Measurements from ENCODE around the gene CLTB.

The CLTB gene

DNA sequence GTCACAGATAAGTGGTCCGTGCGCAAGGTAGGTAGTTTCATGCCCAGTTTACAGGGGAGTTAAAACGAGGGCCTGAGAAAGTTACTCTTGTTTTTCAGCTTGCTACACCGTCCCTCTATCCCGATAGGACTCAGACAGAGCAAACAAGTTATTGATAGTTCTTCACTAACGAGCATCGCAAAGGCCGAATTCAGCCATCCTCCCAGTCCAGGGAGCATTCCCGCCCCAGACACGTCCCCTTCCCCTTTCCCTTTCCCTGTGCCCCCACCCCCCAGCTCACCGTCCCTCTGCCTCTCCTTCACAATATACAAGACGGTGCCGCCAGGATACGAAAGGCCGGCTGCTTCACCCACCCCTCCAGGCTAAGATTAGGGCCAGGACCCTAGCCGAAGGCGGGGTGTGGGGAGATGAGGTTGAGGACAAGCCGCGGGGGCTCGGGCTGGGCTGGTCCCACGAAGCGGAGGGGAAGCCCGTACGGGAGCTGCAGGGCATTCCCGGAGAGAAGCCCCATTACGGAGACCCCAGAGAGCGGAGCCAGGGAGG is 55.4 kb downstream of the CLTB start:
- H3K27ac Mint-ChIP-seq = peak overlapping the region; percentile 51
- TF ChIP-seq, protein P1, sequence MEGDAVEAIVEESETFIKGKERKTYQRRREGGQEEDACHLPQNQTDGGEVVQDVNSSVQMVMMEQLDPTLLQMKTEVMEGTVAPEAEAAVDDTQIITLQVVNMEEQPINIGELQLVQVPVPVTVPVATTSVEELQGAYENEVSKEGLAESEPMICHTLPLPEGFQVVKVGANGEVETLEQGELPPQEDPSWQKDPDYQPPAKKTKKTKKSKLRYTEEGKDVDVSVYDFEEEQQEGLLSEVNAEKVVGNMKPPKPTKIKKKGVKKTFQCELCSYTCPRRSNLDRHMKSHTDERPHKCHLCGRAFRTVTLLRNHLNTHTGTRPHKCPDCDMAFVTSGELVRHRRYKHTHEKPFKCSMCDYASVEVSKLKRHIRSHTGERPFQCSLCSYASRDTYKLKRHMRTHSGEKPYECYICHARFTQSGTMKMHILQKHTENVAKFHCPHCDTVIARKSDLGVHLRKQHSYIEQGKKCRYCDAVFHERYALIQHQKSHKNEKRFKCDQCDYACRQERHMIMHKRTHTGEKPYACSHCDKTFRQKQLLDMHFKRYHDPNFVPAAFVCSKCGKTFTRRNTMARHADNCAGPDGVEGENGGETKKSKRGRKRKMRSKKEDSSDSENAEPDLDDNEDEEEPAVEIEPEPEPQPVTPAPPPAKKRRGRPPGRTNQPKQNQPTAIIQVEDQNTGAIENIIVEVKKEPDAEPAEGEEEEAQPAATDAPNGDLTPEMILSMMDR (IDR thresholded peaks at IDR 0.05) = no peak
- H3K4me3 Mint-ChIP-seq = peak overlapping the region; percentile 95
- H3K4me1 Mint-ChIP-seq = peaks cover 15% of the 10 kb centered on the region
- peaks cover 31% of the 10 kb centered on the region for H3K36me3 Mint-ChIP-seq (ENCODE audit: low read depth)
- DNase-seq = no peak
- no peaks in the 10 kb centered on the region for H3K9me3 Mint-ChIP-seq
- peaks cover 38% of the 10 kb centered on the region for H3K27me3 Mint-ChIP-seq (ENCODE audit: low read depth, poor library complexity)

DNA sequence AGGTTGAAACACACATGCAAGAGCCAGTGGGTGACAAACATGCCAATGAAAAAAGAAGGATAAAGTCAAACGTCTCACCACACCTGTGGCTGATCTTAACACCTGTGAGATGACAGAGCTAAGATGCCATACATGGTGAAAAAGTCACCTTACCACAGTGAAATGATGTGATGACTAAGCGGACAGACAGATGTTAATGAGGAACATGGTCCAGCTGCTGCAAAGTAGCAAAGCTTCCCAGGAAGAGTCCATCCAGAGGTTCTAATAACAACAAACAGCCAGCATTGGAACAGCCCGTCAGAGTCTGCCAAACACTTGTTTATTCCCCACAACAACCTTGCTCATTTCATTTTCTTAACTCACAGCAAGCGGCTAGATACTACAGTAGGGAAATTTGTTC is 56.7 kb downstream of the CLTB start:
- DNase-seq = no peak
- Mint-ChIP-seq H3K36me3 (ENCODE audit: low read depth) (peaks cover 42% of the 10 kb centered on the region), H3K27ac (no peak overlapping the region), H3K9me3 (no peaks in the 10 kb centered on the region), H3K27me3 (ENCODE audit: low read depth, poor library complexity) (peaks cover 34% of the 10 kb centered on the region), H3K4me1 (peaks cover 15% of the 10 kb centered on the region), H3K4me3 (peak overlapping the region; percentile 95)
- TF ChIP-seq, protein P1 (IDR thresholded peaks at IDR 0.05) = no peak

DNA sequence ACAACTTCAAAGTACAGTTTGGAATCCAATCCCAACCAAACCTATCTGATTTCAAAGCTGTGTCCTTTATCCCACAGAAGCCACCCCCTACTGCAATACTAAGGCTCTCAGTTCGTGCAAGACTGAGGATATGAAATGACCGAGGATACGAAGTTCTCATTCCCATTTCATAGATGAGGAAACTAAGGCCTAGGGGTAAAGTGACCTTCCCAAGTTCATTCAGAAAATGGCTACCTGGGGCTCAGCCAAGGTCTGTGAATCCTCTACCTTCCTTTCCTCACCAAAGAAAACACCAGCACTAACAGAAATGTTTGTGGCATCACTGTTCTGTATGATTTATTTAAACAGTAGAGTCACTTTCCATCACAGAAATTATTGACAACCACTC is 60.2 kb downstream of the CLTB start:
- H3K27ac Mint-ChIP-seq = no peak overlapping the region

DNA sequence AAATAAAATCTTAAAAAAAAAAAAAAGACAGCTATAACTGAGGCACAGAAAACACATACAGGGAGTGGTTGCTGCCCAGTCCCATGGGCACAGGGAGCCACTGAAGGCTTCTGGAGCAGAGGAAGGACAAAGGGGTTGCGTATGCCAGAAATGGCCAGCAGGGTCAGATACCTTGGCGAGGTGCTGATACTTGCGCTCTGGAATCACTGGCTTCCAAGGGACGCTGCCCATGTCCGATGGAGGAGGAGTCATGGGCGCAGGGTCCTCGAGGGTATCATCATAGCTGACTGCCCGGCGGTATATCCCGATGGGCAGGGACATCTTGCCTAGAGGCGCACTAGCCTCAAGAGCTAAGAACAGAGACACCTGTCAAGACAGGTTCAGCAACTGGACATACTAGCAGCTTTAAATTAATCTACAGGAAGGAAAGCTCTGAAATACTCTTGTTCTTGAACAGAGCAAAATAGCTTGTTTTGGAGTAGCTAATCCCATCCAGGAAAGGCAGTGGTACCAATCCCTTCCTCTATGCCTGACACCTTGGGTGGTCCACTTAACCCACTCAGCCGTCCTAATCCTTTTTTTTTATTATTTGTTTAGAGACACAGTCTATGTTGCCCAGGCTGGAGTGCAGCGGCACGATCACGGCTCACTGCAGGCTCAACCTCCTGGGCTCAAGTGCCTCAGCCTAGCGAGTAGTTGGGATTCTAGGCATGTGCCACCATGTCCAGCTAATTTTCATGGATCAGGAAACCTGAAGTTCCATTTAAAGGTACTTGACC is 60.8 kb downstream of the CLTB start:
- peaks cover 11% of the 10 kb centered on the region for H3K4me1 Mint-ChIP-seq
- H3K4me3 Mint-ChIP-seq = no peak overlapping the region
- no peaks in the 10 kb centered on the region for H3K9me3 Mint-ChIP-seq
- H3K27ac Mint-ChIP-seq = no peak overlapping the region
- TF ChIP-seq, protein P1 (IDR thresholded peaks at IDR 0.05) = no peak
- peaks cover 69% of the 10 kb centered on the region for H3K36me3 Mint-ChIP-seq (ENCODE audit: low read depth)
- no peak for DNase-seq
- H3K27me3 Mint-ChIP-seq (ENCODE audit: low read depth, poor library complexity) = peaks cover 3% of the 10 kb centered on the region

More for the DNA sequence above, 60.2 kb downstream of the CLTB start:
- no peak for DNase-seq
- no peak overlapping the region for H3K4me3 Mint-ChIP-seq
- H3K36me3 Mint-ChIP-seq (ENCODE audit: low read depth) = peaks cover 66% of the 10 kb centered on the region
- H3K9me3 Mint-ChIP-seq = no peaks in the 10 kb centered on the region
- H3K27me3 Mint-ChIP-seq (ENCODE audit: low read depth, poor library complexity) = peaks cover 3% of the 10 kb centered on the region
- peaks cover 11% of the 10 kb centered on the region for H3K4me1 Mint-ChIP-seq
- TF ChIP-seq, protein P1 (IDR thresholded peaks at IDR 0.05) = no peak

DNA sequence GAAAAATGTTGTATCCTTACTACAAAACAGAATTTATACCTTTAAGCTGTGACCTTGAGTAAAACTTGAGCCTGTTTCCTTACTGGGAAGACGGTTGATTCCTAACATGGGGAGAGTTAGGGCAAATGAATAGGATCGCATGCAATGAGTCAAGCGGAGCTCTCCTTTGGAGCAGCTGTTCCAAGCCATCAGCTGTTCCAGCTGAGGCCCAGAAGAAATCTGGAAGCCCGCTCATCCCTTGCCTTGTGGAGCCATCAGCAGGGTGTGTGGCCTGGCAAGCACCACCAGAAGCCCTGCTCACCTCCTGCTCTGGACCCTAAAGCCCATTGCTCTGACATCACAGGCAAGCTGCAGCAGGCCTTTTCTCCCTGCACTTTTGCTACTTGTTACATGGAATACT is 62.8 kb downstream of the CLTB start:
- Mint-ChIP-seq H3K4me3 (no peak overlapping the region), H3K4me1 (peaks cover 4% of the 10 kb centered on the region), H3K9me3 (no peaks in the 10 kb centered on the region), H3K27ac (no peak overlapping the region), H3K27me3 (ENCODE audit: low read depth, poor library complexity) (peaks cover 3% of the 10 kb centered on the region), H3K36me3 (ENCODE audit: low read depth) (peaks cover 81% of the 10 kb centered on the region)
- TF ChIP-seq, protein P1 (IDR thresholded peaks at IDR 0.05) = no peak
- no peak for DNase-seq

Measured in nephron progenitor cell (in vitro differentiated cells).